ENCODE measurements around the gene ZFYVE28. TPM values are rescaled to one million over a fixed set of nuclear protein-coding genes. Genes with fewer than 3 reads are reported as not detected.
"Not testable (repeated sequence)": the region's sequence is repeated elsewhere in the genome, so short reads cannot be mapped to it uniquely, and the experiment has no call there.

ZFYVE28 gene
- total RNA-seq, 1 donor from 2014 or later = 4.4 TPM

DNA sequence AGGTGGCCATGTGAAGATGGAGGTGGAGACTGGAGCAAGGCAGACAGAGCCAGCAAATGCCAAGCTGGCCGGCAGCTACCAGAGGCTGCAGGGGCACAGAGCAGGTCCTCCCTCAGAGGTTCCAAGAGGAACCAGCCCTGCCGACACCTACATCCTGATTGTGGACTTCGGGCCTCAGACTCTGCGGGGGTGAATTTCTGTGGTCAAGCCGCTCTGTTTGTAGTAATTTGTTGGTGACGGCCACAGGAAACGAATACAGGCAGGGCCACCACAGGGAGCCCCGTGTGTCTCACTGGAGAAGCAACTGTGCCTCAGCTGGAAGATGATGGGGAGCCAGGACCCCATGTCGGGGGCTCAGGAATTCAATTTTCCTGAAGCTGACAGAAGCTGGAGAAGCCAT, 28.3 kb downstream of the ZFYVE28 start:
- H3K4me1 Mint-ChIP-seq = peaks cover 9% of the 10 kb centered on the region
- no peaks in the 10 kb centered on the region for H3K36me3 Mint-ChIP-seq (ENCODE audit: low read depth)
- H3K9me3 Mint-ChIP-seq = no peaks in the 10 kb centered on the region
- intact Hi-C loops (cut with micrococcal nuclease) = no loop called here
- no peak for DNase-seq
- H3K27me3 Mint-ChIP-seq = peaks cover 35% of the 10 kb centered on the region
- H3K4me3 Mint-ChIP-seq = no peak overlapping the region
- no peak overlapping the region for H3K27ac Mint-ChIP-seq

DNA sequence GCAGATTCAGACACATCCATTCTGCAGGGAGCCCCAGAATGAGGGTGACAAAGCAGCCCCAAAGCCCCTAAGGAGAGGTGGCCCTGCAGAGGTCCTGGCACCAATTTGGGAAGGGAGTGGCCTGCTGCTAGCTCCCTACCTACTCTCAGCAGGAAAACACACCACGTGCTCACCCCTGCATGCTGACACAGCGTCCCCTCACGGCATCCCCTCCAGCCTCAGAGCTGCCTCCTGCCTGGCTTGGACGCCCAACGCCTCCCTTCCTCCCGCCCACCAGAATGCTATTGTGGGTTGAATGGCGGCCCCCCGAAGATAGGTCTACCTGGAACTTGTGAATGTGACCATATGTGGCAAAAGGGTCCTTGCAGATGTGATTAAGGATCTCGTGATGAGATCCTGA, 28.8 kb downstream of the ZFYVE28 start:
- intact Hi-C loops (cut with micrococcal nuclease) = no loop called here
- Mint-ChIP-seq H3K27ac (no peak overlapping the region), H3K9me3 (no peaks in the 10 kb centered on the region), H3K27me3 (peaks cover 31% of the 10 kb centered on the region), H3K4me1 (peaks cover 9% of the 10 kb centered on the region), H3K36me3 (ENCODE audit: low read depth) (no peaks in the 10 kb centered on the region), H3K4me3 (no peak overlapping the region)
- DNase-seq = no peak

DNA sequence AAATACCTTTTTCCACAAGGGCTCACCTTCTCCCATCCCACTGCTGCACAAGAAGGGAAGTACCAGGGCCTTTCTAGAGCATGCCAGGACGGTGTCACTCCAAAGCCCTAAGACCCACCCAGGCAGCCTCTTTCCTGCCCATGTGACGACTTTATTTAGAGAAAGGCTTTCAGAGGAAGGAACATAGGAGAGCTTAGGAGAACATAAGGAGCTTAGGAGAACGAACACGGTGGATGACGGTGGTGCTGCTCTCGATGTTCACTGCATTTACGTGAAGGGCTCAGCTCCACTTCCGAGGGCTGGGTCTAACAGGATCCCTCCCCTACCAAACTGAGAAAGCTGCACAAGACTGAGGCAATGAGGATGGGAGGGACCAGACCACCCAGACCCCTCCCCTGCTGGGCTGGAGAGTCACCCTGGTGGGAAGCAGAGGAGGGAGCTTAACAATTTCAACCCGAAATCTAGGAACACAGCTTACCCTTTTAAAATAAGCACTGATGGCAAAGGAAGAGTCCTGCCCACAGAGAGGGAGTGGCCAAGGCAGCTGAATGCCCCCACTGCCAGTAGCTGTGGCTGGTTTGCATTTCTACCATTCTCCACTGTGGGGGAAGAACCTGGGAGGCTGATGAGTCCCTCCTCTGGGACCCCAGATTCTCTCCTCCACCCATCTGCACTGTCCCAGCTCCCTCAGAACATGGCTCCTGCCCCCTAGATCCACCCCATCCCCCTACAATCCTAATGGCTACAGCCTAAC, 29.8 kb downstream of the ZFYVE28 start:
- H3K4me3 Mint-ChIP-seq = no peak overlapping the region
- no peaks in the 10 kb centered on the region for H3K9me3 Mint-ChIP-seq
- peaks cover 22% of the 10 kb centered on the region for H3K27me3 Mint-ChIP-seq
- H3K27ac Mint-ChIP-seq = no peak overlapping the region
- H3K36me3 Mint-ChIP-seq (ENCODE audit: low read depth) = no peaks in the 10 kb centered on the region
- intact Hi-C loops (cut with micrococcal nuclease) = no loop called here
- peaks cover 4% of the 10 kb centered on the region for H3K4me1 Mint-ChIP-seq
- no peak for DNase-seq

GRCh38 chr4:2387829-2388228, 30.6 kb downstream of the ZFYVE28 start:
- Mint-ChIP-seq H3K9me3 (no peaks in the 10 kb centered on the region), H3K27ac (no peak overlapping the region)
- intact Hi-C loops (cut with micrococcal nuclease) = no loop called here

DNA sequence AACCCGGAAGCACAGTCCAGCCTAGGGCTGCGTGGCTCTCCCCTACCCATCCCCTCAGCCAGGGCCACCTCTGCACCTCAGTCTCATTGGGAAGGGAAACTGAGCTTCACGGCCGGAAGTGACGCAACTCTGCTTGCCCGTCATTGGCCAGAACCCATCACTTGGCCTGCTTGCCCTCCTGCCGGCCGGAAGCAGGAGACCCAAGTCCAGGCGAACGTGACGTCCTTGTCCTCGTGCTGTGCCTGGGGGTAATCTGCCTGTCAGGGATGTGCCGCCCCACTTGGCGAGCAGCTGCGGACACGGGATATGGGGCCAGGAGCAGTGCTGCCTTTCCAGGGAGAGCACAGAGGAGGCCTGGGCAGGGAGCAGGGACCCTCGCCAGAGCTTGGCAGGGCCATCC, 31.2 kb downstream of the ZFYVE28 start:
- no peak for DNase-seq
- Mint-ChIP-seq H3K27ac (no peak overlapping the region), H3K4me3 (no peak overlapping the region), H3K9me3 (no peaks in the 10 kb centered on the region), H3K4me1 (peaks cover 5% of the 10 kb centered on the region), H3K36me3 (ENCODE audit: low read depth) (no peaks in the 10 kb centered on the region), H3K27me3 (peaks cover 16% of the 10 kb centered on the region)
- intact Hi-C loops (cut with micrococcal nuclease) = no loop called here

More at GRCh38 chr4:2387829-2388228, 30.6 kb downstream of the ZFYVE28 start:
- Mint-ChIP-seq H3K36me3 (ENCODE audit: low read depth) (no peaks in the 10 kb centered on the region), H3K4me1 (peaks cover 4% of the 10 kb centered on the region), H3K4me3 (no peak overlapping the region), H3K27me3 (peaks cover 19% of the 10 kb centered on the region)
- DNase-seq = no peak

DNA sequence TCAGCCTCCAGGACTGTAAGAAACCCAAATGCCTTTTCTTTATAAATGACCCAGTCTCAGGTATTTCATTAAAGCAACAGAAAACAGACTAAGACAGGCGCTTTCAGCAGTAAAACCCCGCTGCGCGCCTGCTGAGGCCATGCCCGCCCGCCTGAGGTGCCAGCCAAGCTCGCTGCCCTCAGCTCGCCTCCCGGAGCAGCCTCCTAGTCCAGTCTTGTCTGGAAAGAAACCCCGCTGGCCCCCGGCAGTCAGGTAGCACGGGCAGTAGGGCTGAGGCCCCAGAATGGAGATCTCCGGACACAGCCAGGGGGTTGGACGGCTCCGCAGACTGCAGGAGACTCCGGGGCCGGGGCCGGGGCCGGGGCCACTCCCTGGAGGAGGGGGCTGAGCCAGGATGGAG, 31.7 kb downstream of the ZFYVE28 start:
- DNase-seq = no peak
- no peaks in the 10 kb centered on the region for H3K9me3 Mint-ChIP-seq
- peaks cover 5% of the 10 kb centered on the region for H3K4me1 Mint-ChIP-seq
- H3K27ac Mint-ChIP-seq = no peak overlapping the region
- peaks cover 14% of the 10 kb centered on the region for H3K27me3 Mint-ChIP-seq
- intact Hi-C loops (cut with micrococcal nuclease) = no loop called here
- H3K4me3 Mint-ChIP-seq = no peak overlapping the region
- H3K36me3 Mint-ChIP-seq (ENCODE audit: low read depth) = no peaks in the 10 kb centered on the region

- Mint-ChIP-seq H3K4me3 (no peak overlapping the region), H3K36me3 (ENCODE audit: low read depth) (no peaks in the 10 kb centered on the region), H3K4me1 (peaks cover 5% of the 10 kb centered on the region), H3K27me3 (peaks cover 9% of the 10 kb centered on the region), H3K27ac (no peak overlapping the region), H3K9me3 (no peaks in the 10 kb centered on the region)
- intact Hi-C loops (cut with micrococcal nuclease) = no loop called here
- DNase-seq = no peak
Measured at GRCh38 chr4:2385516-2385915, 32.9 kb downstream of the ZFYVE28 start.

GRCh38 chr4:2384245-2384644, 34.2 kb downstream of the ZFYVE28 start:
- Mint-ChIP-seq H3K4me3 (no peak overlapping the region), H3K9me3 (no peaks in the 10 kb centered on the region), H3K27me3 (peaks cover 8% of the 10 kb centered on the region), H3K27ac (no peak overlapping the region), H3K36me3 (ENCODE audit: low read depth) (no peaks in the 10 kb centered on the region), H3K4me1 (peaks cover 5% of the 10 kb centered on the region)
- no peak for DNase-seq
- intact Hi-C loops (cut with micrococcal nuclease) = no loop called here

DNA sequence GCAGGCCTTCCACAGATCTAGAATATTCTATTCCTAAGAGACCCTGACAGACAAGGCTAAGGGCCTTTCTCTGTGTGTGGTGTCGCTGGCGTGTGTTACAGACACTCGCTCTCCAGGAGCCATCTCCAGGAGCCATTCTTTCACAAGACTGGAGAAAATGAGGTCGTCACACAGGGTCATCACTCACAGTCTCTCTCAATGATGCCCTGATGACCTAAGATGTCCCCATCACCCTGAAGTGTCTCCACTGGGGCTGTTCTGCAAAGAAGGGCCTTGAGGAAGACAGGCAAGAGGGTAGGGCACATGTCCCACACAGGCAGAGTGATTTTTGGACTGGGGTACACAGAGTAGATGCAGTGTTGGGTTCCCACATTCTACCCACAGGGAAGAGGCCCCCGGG, 34.7 kb downstream of the ZFYVE28 start:
- peaks cover 8% of the 10 kb centered on the region for H3K27me3 Mint-ChIP-seq

GRCh38 chr4:2383220-2383631, 35.2 kb downstream of the ZFYVE28 start:
- H3K27me3 Mint-ChIP-seq; H3K9me3 Mint-ChIP-seq; H3K36me3 Mint-ChIP-seq (ENCODE audit: low read depth); H3K4me1 Mint-ChIP-seq; DNase-seq; H3K4me3 Mint-ChIP-seq; intact Hi-C loops (cut with micrococcal nuclease); H3K27ac Mint-ChIP-seq: not testable (repeated sequence)

More for the DNA sequence above, 34.7 kb downstream of the ZFYVE28 start:
- intact Hi-C loops (cut with micrococcal nuclease) = no loop called here
- Mint-ChIP-seq H3K27ac (no peak overlapping the region), H3K9me3 (no peaks in the 10 kb centered on the region), H3K4me3 (no peak overlapping the region), H3K4me1 (peaks cover 5% of the 10 kb centered on the region), H3K36me3 (ENCODE audit: low read depth) (no peaks in the 10 kb centered on the region)
- DNase-seq = no peak

- H3K27me3 Mint-ChIP-seq; H3K27ac Mint-ChIP-seq; H3K36me3 Mint-ChIP-seq (ENCODE audit: low read depth); H3K4me3 Mint-ChIP-seq; intact Hi-C loops (cut with micrococcal nuclease); H3K4me1 Mint-ChIP-seq; DNase-seq; H3K9me3 Mint-ChIP-seq: not testable (repeated sequence)
Measured at GRCh38 chr4:2382769-2383202, 35.7 kb downstream of the ZFYVE28 start.

GRCh38 chr4:2380589-2380988, 37.9 kb downstream of the ZFYVE28 start:
- H3K9me3 Mint-ChIP-seq; H3K27ac Mint-ChIP-seq; DNase-seq; H3K4me1 Mint-ChIP-seq; intact Hi-C loops (cut with micrococcal nuclease); H3K36me3 Mint-ChIP-seq (ENCODE audit: low read depth); H3K4me3 Mint-ChIP-seq; H3K27me3 Mint-ChIP-seq: not testable (repeated sequence)

- no peak overlapping the region for H3K27ac Mint-ChIP-seq
Measured at GRCh38 chr4:2378898-2379297, 39.5 kb downstream of the ZFYVE28 start.

GRCh38 chr4:2378401-2378800, 40.0 kb downstream of the ZFYVE28 start:
- no peak overlapping the region for H3K4me3 Mint-ChIP-seq
- intact Hi-C loops (cut with micrococcal nuclease) = no loop called here

More at GRCh38 chr4:2378898-2379297, 39.5 kb downstream of the ZFYVE28 start:
- DNase-seq = no peak
- Mint-ChIP-seq H3K27me3 (peaks cover 8% of the 10 kb centered on the region), H3K4me1 (peaks cover 5% of the 10 kb centered on the region), H3K9me3 (no peaks in the 10 kb centered on the region), H3K4me3 (no peak overlapping the region), H3K36me3 (ENCODE audit: low read depth) (no peaks in the 10 kb centered on the region)
- intact Hi-C loops (cut with micrococcal nuclease) = no loop called here

DNA sequence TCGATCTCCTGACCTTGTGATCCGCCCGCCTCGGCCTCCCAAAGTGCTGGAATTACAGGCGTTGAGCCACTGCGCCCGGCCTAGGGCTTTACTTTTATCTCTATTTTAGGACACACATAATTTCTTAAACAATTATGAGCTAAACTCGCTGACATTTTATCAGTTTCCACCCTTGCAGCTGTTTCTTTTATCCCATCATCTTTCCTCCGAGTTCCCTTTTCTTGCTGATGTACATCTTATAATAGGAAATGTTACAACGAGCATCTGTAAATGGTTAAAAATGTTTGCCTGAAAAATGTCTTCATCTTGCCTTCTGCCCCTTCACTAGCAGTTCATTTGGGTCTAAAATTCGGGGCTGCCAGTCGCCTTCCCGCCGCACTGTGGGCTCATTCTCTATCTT, 41.2 kb downstream of the ZFYVE28 start:
- intact Hi-C loops (cut with micrococcal nuclease) = no loop called here

More at GRCh38 chr4:2378401-2378800, 40.0 kb downstream of the ZFYVE28 start:
- Mint-ChIP-seq H3K27me3 (peaks cover 8% of the 10 kb centered on the region), H3K9me3 (no peaks in the 10 kb centered on the region), H3K36me3 (ENCODE audit: low read depth) (no peaks in the 10 kb centered on the region), H3K27ac (no peak overlapping the region), H3K4me1 (peaks cover 4% of the 10 kb centered on the region)
- DNase-seq = no peak

More for the DNA sequence above, 41.2 kb downstream of the ZFYVE28 start:
- Mint-ChIP-seq H3K27me3 (peaks cover 6% of the 10 kb centered on the region), H3K4me3 (no peak overlapping the region), H3K9me3 (no peaks in the 10 kb centered on the region), H3K36me3 (ENCODE audit: low read depth) (no peaks in the 10 kb centered on the region), H3K4me1 (no peaks in the 10 kb centered on the region), H3K27ac (no peak overlapping the region)
- DNase-seq = no peak

Measured in activated CD4-positive, alpha-beta T cell treated with anti-CD3 and anti-CD28 coated beads, Interleukin-2, amount 10 ng/mL, durations not matched to agents 24 days and 14 days (primary cell).